HCT116 (cell line): ENCODE results near the gene EIF3J. TPM values are rescaled to one million over a fixed set of nuclear protein-coding genes. Genes with fewer than 3 reads are reported as not detected.
A peak's percentile ranks its signal among the peaks of the same experiment; 100 is the strongest.

ENCODE experiments used
- ATAC-seq: fragments of 200-7000 bp; cut with Tn5 transposase; 2 replicates; pipeline ENCODE4 v1.9.1; 2020; ENCODE audit warnings: mild to moderate bottlenecking, moderate library complexity
- BruUV-seq: library from RNA; stranded (reverse); fragments of 400-500 nt; replicated peaks from 2 replicates; lab custom pipeline; 2021; lab: Mats Ljungman, UMichigan
- CTCF ChIA-PET: fragments of 300-600 bp; sonication (Branson Sonifier 250); formaldehyde crosslinking; loops from one replicate; lab custom pipeline; 2021; ENCODE audit warnings: antibody characterized with exemption; lab: Charles Lee
- POLR2A ChIA-PET: fragments of 300-600, 350-600 bp; sonication (Branson Sonifier 250); formaldehyde crosslinking; loops from one replicate; lab custom pipeline; 2021; ENCODE audit warnings: antibody characterized with exemption; lab: Charles Lee
- RAD21 ChIA-PET, 2 experiments: fragments of 300-600 bp; sonication (Branson Sonifier 250); formaldehyde crosslinking; loops; one replicate each; lab custom pipeline; 2023; ENCODE audit warnings: low total read pairs in 2 of 2; ENCODE audit not compliant: uncharacterized antibody in 2 of 2, unreplicated experiment in 2 of 2, low non-redundant PET in 1 of 2; lab: Charles Lee
- DNase-seq: peaks from one replicate; pipeline ENCODE4 v3.0.0-alpha.2; 2010; ENCODE audit warnings: low read depth, low spot score
- H2AFZ ChIP-seq: fragments of 200-600 bp; shearing (Covaris generic), sonication (generic); 2 replicates; pipeline ENCODE4 v1.6.1; 2017; ENCODE audit warnings: low read depth, mixed run types, mixed read lengths, antibody characterized with exemption, low read length; ENCODE audit not compliant: poor library complexity, severe bottlenecking
- H3K27ac ChIP-seq: 2 replicates; pipeline ENCODE4 v1.5.1; 2012; ENCODE audit warnings: low read depth, low read length
- H3K27me3 ChIP-seq: fragments of 200-600 bp; sonication (generic); 2 replicates; pipeline ENCODE4 v1.6.1; 2016; ENCODE audit warnings: mixed run types, low read length, mixed read lengths; ENCODE audit not compliant: insufficient read depth
- H3K36me3 ChIP-seq, 2 experiments: fragments of 200-500 bp in 1 of 2; fragments of 200-600 bp in 1 of 2; sonication (Bioruptor generic) in 1 of 2; sonication (generic) in 1 of 2; 2 replicates each; pipeline versions ENCODE4 v1.5.1 to v1.6.1; 2014 to 2016; ENCODE audit warnings: low read length in 2 of 2, inconsistent platforms in 1 of 2, mixed read lengths in 1 of 2, mixed run types in 1 of 2; ENCODE audit not compliant: insufficient read depth in 2 of 2, control insufficient read depth in 1 of 2
- H3K4me1 ChIP-seq, 2 experiments: fragments of 200-600 bp in 1 of 2; sonication (generic) in 1 of 2; 2 replicates each; pipeline versions ENCODE4 v1.5.1 to v1.6.1; 2012 to 2017; ENCODE audit warnings: low read length in 2 of 2, inconsistent platforms in 1 of 2, mild to moderate bottlenecking in 1 of 2, mixed read lengths in 1 of 2, mixed run types in 1 of 2, moderate library complexity in 1 of 2; ENCODE audit not compliant: insufficient read depth in 2 of 2, control insufficient read depth in 1 of 2
- H3K4me2 ChIP-seq: fragments of 200-600 bp; sonication (generic); 2 replicates; pipeline ENCODE4 v1.6.1; 2017; ENCODE audit warnings: mixed run types, low read length, mixed read lengths
- H3K4me3 ChIP-seq, 2 experiments: fragments of 200-600 bp in 1 of 2; sonication (generic) in 1 of 2; replicated peaks in 1 of 2; 2 replicates each; pipeline ENCODE4 v1.5.1; 2011 to 2016; ENCODE audit warnings: low read length in 2 of 2, control low read depth in 1 of 2, low read depth in 1 of 2, mild to moderate bottlenecking in 1 of 2, mixed read lengths in 1 of 2, mixed run types in 1 of 2
- H3K79me2 ChIP-seq: fragments of 200-600 bp; sonication (generic); 2 replicates; pipeline ENCODE4 v1.6.1; 2017; ENCODE audit warnings: mild to moderate bottlenecking, mixed run types, low read length, moderate library complexity, mixed read lengths; ENCODE audit not compliant: insufficient read depth
- H3K9ac ChIP-seq: fragments of 200-600 bp; sonication (generic); 2 replicates; pipeline ENCODE4 v1.6.1; 2016; ENCODE audit warnings: low read length, mixed read lengths
- H3K9me2 ChIP-seq: fragments of 200-600 bp; sonication (generic), shearing (Covaris generic); 2 replicates; pipeline ENCODE4 v1.6.1; 2017; ENCODE audit warnings: mixed run types, mild to moderate bottlenecking, moderate library complexity; ENCODE audit not compliant: insufficient read depth
- H3K9me3 ChIP-seq, 2 experiments: fragments of 200-500 bp in 1 of 2; fragments of 200-600 bp in 1 of 2; sonication (Bioruptor generic) in 1 of 2; sonication (generic) in 1 of 2; 2 replicates each; pipeline ENCODE4 v1.6.1; 2014 to 2017; ENCODE audit warnings: low read length in 2 of 2, mixed read lengths in 2 of 2, inconsistent platforms in 1 of 2, low read depth in 1 of 2, mild to moderate bottlenecking in 1 of 2, mixed run types in 1 of 2, moderate library complexity in 1 of 2; ENCODE audit not compliant: control insufficient read depth in 1 of 2, insufficient read depth in 1 of 2
- H4K20me1 ChIP-seq: fragments of 200-600 bp; sonication (generic), shearing (Covaris generic); 2 replicates; pipeline ENCODE4 v1.6.1; 2017; ENCODE audit warnings: mixed run types, mild to moderate bottlenecking, moderate library complexity; ENCODE audit not compliant: insufficient read depth
- CTCF ChIP-seq, 3 experiments: fragments of 200-600 bp in 1 of 3; sonication (generic) in 1 of 3; IDR thresholded peaks in 2 of 3; conservative IDR thresholded peaks in 1 of 3; 2 replicates each; pipeline ENCODE4 v1.5.1; 2012 to 2017; ENCODE audit warnings: low read depth in 2 of 3, low read length in 2 of 3, antibody characterized with exemption in 1 of 3, borderline replicate concordance in 1 of 3, control low read depth in 1 of 3, mild to moderate bottlenecking in 1 of 3, mixed read lengths in 1 of 3, mixed run types in 1 of 3, moderate library complexity in 1 of 3; ENCODE audit not compliant: insufficient read depth in 1 of 3
- EGR1 ChIP-seq: IDR thresholded peaks from 2 replicates; pipeline ENCODE4 v1.6.1; 2012; ENCODE audit warnings: low read depth
- RAD21 ChIP-seq: IDR thresholded peaks from 2 replicates; pipeline ENCODE4 v1.6.1; 2012; ENCODE audit warnings: low read depth, mild to moderate bottlenecking
- TCF7L2 ChIP-seq: IDR thresholded peaks from 2 replicates; pipeline ENCODE4 v1.7.0; 2011; ENCODE audit warnings: borderline replicate concordance, inconsistent platforms; ENCODE audit not compliant: insufficient read depth, insufficient read length; ENCODE audit errors: extremely low read depth
- YY1 ChIP-seq: IDR thresholded peaks from 2 replicates; pipeline ENCODE4 v1.6.1; 2011; ENCODE audit warnings: low read length, low read depth, moderate library complexity, mild to moderate bottlenecking; ENCODE audit not compliant: insufficient replicate concordance; ENCODE audit errors: extremely low read depth
- ZBTB33 ChIP-seq: IDR thresholded peaks from 2 replicates; pipeline ENCODE4 v1.6.1; 2011; ENCODE audit warnings: mild to moderate bottlenecking, low read length, moderate library complexity; ENCODE audit not compliant: insufficient replicate concordance; ENCODE audit errors: extremely low read depth
- intact Hi-C: fragments of 100-400 bp; cut with micrococcal nuclease; formaldehyde crosslinking; loops from 2 replicates; pipeline ENCODE4 v1.10.0; 2022
- total RNA-seq: library from RNA; stranded (reverse); gene quantifications from one replicate; pipeline ENCODE4 v1.2.1, GENCODE V29; 2021; ENCODE audit not compliant: unreplicated experiment

Gene EIF3J
- total RNA-seq, 1 experiment from 2014 or later, result 68.6 TPM

GRCh38 chr15:44535523-44536301 is 1.2 kb upstream of the EIF3J start:
- H3K9me2 ChIP-seq, result no peaks in the 10 kb centered on the region
- H3K27ac ChIP-seq, result peak overlapping the region; percentile 97
- ChIA-PET POLR2A (no interaction called here), RAD21 (no interaction called here), CTCF (interaction anchor here (2.5 kb wide), 1 partner anchor 11 kb away, joined by 8 read pairs; no protein-coding TSS in a partner anchor)
- no peak for TF ChIP-seq TCF7L2
- TF ChIP-seq CTCF (IDR thresholded peaks at IDR 0.05 in 2 of 3, conservative IDR thresholded peaks at IDR 0.05 in 1 of 3; ENCODE audit: borderline replicate concordance in 1 of 3, insufficient read depth in 1 of 3, low read depth in 2 of 3, low read length in 2 of 3), result no peak
- no peak for TF ChIP-seq RAD21
- no peak for TF ChIP-seq ZBTB33
- TF ChIP-seq EGR1, result no peak
- no peak for TF ChIP-seq YY1
- intact Hi-C loops, result no loop called here
- peaks cover 2 to 12% of the 10 kb centered on the region in 2 experiments for H3K36me3 ChIP-seq
- H3K9ac ChIP-seq, result peak overlapping the region; percentile 74
- no peaks in the 10 kb centered on the region for H3K9me3 ChIP-seq
- H3K4me2 ChIP-seq, result peak overlapping the region; percentile 87
- no peak overlapping the region for H2AFZ ChIP-seq
- BruUV-seq, result TSS peak; percentile 77
- peaks cover 46% of the 10 kb centered on the region for H3K79me2 ChIP-seq
- H4K20me1 ChIP-seq, result peaks cover 15% of the 10 kb centered on the region; the same call in 1 of the 2 replicates
- peak overlapping the region; percentile 53 to 69 for H3K4me3 ChIP-seq
- peaks cover 9 to 22% of the 10 kb centered on the region in 2 experiments; a peak in 3 of 4 replicates for H3K4me1 ChIP-seq
- ATAC-seq, result no peak
- DNase-seq, result no peak
- H3K27me3 ChIP-seq, result no peaks in the 10 kb centered on the region
